Lower leg skin (tissue), 4 donors: ENCODE data around the gene EPG5. TPM values are rescaled to one million over a fixed set of nuclear protein-coding genes. Genes with fewer than 3 reads are reported as not detected.

Source experiments
- DNase-seq, 2 donors: peaks; one replicate each; pipeline ENCODE4 v3.0.0-alpha.2; 2019; ENCODE audit warnings: low spot score in 2 of 2
- H3K4me3 ChIP-seq: fragments of 200-600 bp; sonication (generic); 2 replicates; pipeline ENCODE4 v1.5.1; 2017; ENCODE audit warnings: mild to moderate bottlenecking, low read depth; ENCODE audit not compliant: poor library complexity, severe bottlenecking
- POLR2A ChIP-seq, 2 donors: fragments of 450-650 bp; IDR thresholded peaks; one replicate each; pipeline ENCODE4 v1.6.1; 2016 to 2017; ENCODE audit warnings: antibody characterized with exemption in 2 of 2, mild to moderate bottlenecking in 1 of 2, moderate library complexity in 1 of 2
- WGBS, 2 donors: methylation state at CpG; one replicate each; pipeline ENCODE4 v1.1.5; 2018; 5-methylcytosine and 5-hydroxymethylcytosine counted together
- intact Hi-C: fragments of 100-400 bp; cut with DNase I; formaldehyde crosslinking; loops from one replicate; pipeline ENCODE4 v1.15.0; 2023; ENCODE audit warnings: low total_unique reads
- total RNA-seq, 4 donors: library from RNA; depleted of rRNA; stranded (reverse); fragments of >200 nt; gene quantifications; one replicate each; pipeline ENCODE4 v1.1.0, GENCODE V29; 2016
- TF ChIP-seq, protein P1 (sequence below), 3 donors: fragments of 450-650 bp; IDR thresholded peaks; one replicate each; pipeline ENCODE4 v1.5.1; 2016; ENCODE audit warnings: antibody characterized with exemption in 3 of 3, mild to moderate bottlenecking in 3 of 3, moderate library complexity in 2 of 3

Gene EPG5, protein sequence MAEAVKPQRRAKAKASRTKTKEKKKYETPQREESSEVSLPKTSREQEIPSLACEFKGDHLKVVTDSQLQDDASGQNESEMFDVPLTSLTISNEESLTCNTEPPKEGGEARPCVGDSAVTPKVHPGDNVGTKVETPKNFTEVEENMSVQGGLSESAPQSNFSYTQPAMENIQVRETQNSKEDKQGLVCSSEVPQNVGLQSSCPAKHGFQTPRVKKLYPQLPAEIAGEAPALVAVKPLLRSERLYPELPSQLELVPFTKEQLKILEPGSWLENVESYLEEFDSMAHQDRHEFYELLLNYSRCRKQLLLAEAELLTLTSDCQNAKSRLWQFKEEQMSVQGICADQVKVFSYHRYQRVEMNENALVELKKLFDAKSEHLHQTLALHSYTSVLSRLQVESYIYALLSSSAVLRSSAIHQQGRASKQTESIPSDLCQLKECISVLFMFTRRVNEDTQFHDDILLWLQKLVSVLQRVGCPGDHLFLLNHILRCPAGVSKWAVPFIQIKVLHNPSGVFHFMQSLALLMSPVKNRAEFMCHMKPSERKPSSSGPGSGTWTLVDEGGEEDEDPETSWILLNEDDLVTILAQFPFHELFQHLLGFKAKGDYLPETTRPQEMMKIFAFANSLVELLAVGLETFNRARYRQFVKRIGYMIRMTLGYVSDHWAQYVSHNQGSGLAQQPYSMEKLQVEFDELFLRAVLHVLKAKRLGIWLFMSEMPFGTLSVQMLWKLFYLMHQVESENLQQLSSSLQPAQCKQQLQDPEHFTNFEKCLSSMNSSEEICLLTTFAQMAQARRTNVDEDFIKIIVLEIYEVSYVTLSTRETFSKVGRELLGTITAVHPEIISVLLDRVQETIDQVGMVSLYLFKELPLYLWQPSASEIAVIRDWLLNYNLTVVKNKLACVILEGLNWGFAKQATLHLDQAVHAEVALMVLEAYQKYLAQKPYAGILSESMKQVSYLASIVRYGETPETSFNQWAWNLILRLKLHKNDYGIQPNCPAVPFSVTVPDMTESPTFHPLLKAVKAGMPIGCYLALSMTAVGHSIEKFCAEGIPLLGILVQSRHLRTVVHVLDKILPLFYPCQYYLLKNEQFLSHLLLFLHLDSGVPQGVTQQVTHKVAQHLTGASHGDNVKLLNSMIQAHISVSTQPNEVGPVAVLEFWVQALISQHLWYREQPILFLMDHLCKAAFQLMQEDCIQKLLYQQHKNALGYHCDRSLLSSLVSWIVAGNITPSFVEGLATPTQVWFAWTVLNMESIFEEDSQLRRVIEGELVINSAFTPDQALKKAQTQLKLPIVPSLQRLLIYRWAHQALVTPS (N-terminal part only)
- 10 to 100 TPM; 22.5 to 44.0 (median 39.8) TPM for total RNA-seq

DNA sequence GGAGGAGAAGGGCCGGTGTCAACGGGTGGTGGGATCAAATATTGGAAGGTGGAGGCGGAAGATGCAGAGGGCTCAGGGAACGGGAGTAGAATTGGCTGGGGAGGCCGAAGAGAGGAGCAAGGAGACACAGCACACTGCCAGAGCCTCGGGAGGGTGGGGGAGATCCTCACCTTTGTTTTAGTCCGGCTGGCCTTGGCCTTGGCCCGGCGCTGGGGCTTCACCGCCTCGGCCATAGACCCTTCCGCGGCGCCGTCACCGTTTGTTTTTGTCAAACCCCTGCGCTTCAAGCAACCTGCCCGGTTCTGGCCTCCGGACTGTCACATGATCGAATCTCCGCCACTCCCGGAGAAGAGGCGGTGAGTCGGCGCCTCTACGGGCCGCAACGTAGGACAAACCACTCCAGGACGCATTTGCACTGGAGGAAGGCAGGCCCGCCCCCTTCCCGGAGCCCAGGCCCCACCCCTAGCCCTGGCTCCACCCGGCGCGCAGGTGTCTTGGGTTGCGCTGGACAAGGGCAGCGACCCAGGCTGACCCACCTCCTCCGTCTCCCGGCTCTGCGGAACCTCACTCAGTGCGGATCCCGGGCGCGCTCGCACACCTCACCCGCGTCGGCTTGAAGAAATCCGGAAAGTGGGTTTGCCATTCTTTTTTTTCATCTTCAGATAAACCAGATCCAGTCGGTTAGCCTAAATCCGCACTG lies at the start of gene EPG5:
TSS of gene EPG5 (minus strand) at position 323 of the 700 bp plus-strand sequence. CDS start at position 233, 90 bp downstream.
- peak; percentile 95 to 99 for DNase-seq
- TF ChIP-seq, protein P1, sequence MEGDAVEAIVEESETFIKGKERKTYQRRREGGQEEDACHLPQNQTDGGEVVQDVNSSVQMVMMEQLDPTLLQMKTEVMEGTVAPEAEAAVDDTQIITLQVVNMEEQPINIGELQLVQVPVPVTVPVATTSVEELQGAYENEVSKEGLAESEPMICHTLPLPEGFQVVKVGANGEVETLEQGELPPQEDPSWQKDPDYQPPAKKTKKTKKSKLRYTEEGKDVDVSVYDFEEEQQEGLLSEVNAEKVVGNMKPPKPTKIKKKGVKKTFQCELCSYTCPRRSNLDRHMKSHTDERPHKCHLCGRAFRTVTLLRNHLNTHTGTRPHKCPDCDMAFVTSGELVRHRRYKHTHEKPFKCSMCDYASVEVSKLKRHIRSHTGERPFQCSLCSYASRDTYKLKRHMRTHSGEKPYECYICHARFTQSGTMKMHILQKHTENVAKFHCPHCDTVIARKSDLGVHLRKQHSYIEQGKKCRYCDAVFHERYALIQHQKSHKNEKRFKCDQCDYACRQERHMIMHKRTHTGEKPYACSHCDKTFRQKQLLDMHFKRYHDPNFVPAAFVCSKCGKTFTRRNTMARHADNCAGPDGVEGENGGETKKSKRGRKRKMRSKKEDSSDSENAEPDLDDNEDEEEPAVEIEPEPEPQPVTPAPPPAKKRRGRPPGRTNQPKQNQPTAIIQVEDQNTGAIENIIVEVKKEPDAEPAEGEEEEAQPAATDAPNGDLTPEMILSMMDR (IDR thresholded peaks at IDR 0.05), result no peak
- no peak for TF ChIP-seq POLR2A (IDR thresholded peaks at IDR 0.05)
- intact Hi-C loops, result loop anchor here (5.0 kb wide), 1 partner anchor 105 kb away; the partner anchor contains the start of gene PSTPIP2
- H3K4me3 ChIP-seq, result peak within 1 kb of the TSS; percentile 60
- WGBS, 2 donors, result 0 to 2% methylated on average over 25 to 42 of the region's 50 CpGs

DNA sequence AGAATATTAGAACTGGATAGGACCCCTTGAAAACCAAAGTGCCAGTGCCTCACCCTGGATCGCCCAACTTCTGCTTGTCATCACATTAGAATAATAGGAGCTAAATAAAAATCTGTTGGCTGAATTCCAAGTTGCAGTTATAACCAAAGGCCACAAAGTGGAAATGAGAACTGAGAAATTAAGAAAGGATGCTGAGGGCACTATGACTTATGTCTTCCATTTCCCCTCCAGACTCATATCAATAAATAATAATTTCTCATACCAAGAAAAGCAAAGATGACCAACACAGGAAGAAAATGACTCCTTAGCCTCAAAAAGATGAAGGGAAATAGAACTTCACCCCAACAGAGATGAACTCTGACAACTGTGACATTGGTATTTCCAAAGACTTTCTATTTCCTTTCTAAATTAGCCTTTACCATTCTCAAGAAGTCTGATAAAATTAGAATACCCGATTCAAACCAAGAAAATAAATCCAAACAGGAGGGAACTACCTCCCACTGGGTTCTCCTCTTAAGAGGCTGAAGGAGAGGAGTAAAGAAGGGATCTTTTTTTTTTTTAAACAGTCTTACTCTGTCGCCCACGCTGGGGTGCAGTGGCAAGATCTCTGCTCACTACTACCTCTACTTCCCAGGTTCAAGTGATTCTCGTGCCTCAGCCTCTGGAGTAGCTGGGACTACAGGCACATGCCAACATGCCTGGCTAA lies 46.5 kb upstream of the EPG5 start:
- H3K4me3 ChIP-seq, result no peak overlapping the region
- intact Hi-C loops, result no loop called here
- DNase-seq, result no peak
- 69 to 73% methylated on average over 5 of the region's 5 CpGs for WGBS, 2 donors
- TF ChIP-seq, protein P1 (IDR thresholded peaks at IDR 0.05), result no peak

DNA sequence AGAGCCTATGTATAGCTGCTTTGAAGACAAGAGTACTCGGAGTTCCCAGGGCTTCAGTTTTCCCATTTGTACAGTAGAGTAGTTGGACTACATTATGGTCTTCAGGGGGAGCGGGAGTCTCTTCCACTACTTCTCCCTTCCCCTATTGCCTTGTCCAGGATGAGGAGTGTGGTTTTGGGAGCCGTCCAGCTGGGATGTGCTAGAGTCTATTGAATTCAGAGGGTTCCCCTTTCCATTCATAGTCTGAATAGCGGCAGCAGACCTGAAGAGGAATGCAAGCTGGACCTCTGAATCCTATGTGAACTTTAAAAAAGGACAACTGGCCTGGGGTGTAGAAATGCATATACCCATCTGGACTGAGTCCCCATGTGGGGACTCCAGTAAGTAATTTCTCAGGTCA lies 43.5 kb upstream of the EPG5 start:
- intact Hi-C loops, result no loop called here
- TF ChIP-seq, protein P1 (IDR thresholded peaks at IDR 0.05), result no peak
- TF ChIP-seq POLR2A (IDR thresholded peaks at IDR 0.05), result no peak
- H3K4me3 ChIP-seq, result no peak overlapping the region
- 87 to 89% methylated on average over 4 of the region's 4 CpGs for WGBS, 2 donors
- DNase-seq, result no peak

DNA sequence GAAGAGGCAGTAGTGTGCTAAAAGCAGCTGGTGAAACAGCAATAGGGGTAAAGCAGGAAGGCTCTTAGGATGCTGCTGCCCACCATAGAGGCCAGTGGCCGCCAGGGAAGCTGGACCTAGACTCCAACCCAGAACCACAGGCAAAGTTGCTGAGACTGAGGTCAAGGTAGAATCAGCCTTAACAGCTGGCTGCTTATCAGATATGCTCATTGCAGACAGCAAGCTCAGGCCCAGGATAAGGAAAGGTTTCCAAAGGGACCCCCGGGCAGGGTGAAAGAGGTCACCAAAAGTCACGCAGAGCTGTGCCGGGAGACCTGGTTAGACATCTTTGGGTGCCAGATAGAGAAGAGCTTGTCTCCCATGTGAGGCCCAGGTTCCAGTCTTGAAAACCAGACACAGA lies 42.9 kb upstream of the EPG5 start:
- 95 to 99% methylated on average over 4 of the region's 4 CpGs for WGBS, 2 donors
- H3K4me3 ChIP-seq, result no peak overlapping the region
- intact Hi-C loops, result no loop called here
- TF ChIP-seq, protein P1 (IDR thresholded peaks at IDR 0.05), result no peak
- no peak for TF ChIP-seq POLR2A (IDR thresholded peaks at IDR 0.05)
- DNase-seq, result no peak
